K562 (cell line): ENCODE data around the gene MARCHF3. TPM values are rescaled to one million over a fixed set of nuclear protein-coding genes. Genes with fewer than 3 reads are reported as not detected.

ENCODE experiments used
- ATAC-seq: fragments of 200-7000 bp; cut with Tn5 transposase; 3 replicates; pipeline ENCODE4 v1.9.1; 2020; ENCODE audit warnings: moderate library complexity
- BruUV-seq: library from RNA; stranded (reverse); fragments of 400-500 nt; replicated peaks from 2 replicates; lab custom pipeline; 2021; lab: Mats Ljungman, UMichigan
- CTCF ChIA-PET: fragments of 300-600 bp; formaldehyde crosslinking; extraction: SDS; loops from one replicate; lab custom pipeline; 2021; ENCODE audit warnings: low intra/inter-chr PET ratio; lab: Yijun Ruan, JAX
- POLR2A ChIA-PET: fragments of 300-600, 350-650 bp; sonication (Branson Sonifier 250); formaldehyde crosslinking; extraction: SDS; loops from one replicate; lab custom pipeline; 2021; ENCODE audit warnings: antibody characterized with exemption, inconsistent platforms; lab: Yijun Ruan, JAX
- DNase-seq, 4 experiments: peaks; one replicate each; pipeline versions ENCODE4 v3.0.0 to v3.0.0-alpha.2; 2011 to 2018; ENCODE audit warnings: low spot score in 3 of 4, mixed read lengths in 3 of 4; ENCODE audit errors: extremely low read depth in 1 of 4
- FAIRE-seq: peaks from 2 replicates; lab custom pipeline; 2011; peaks lifted over from hg19 to GRCh38; lab: Jason Lieb, UNC
- H2AFZ ChIP-seq: 2 replicates; pipeline ENCODE4 v1.6.0; 2011; ENCODE audit warnings: low read depth, low read length, control low read depth, inconsistent platforms
- H3K27ac ChIP-seq: fragments of 200-600 bp; 3 replicates; pipeline ENCODE4 v1.8.0; 2011; ENCODE audit warnings: low read depth, mild to moderate bottlenecking, control low read depth, inconsistent platforms, low read length, moderate library complexity, mixed read lengths; ENCODE audit errors: extremely low read depth
- H3K27me3 ChIP-seq, 2 experiments: fragments of 300-600 bp in 1 of 2; 2 replicates in 1 of 2; 3 replicates in 1 of 2; pipeline versions ENCODE4 v1.6.0 to v1.8.0; 2011; ENCODE audit warnings: inconsistent platforms in 2 of 2, low read length in 2 of 2, mild to moderate bottlenecking in 1 of 2, mixed read lengths in 1 of 2, moderate library complexity in 1 of 2; ENCODE audit not compliant: control insufficient read depth in 2 of 2, insufficient read depth in 2 of 2
- H3K36me3 ChIP-seq: fragments of 300-600 bp; 3 replicates; pipeline ENCODE4 v1.8.0; 2011; ENCODE audit warnings: mild to moderate bottlenecking, low read length, inconsistent platforms; ENCODE audit not compliant: control insufficient read depth, insufficient read depth
- H3K4me1 ChIP-seq, 2 experiments: fragments of 200-600 bp in 1 of 2; replicated peaks in 1 of 2; 2 replicates in 1 of 2; 3 replicates in 1 of 2; pipeline versions ENCODE4 v1.5.1 to v1.8.0; 2011; ENCODE audit warnings: inconsistent platforms in 2 of 2, low read length in 2 of 2, mild to moderate bottlenecking in 1 of 2, mixed read lengths in 1 of 2, moderate library complexity in 1 of 2; ENCODE audit not compliant: control insufficient read depth in 2 of 2, insufficient read depth in 2 of 2
- H3K4me2 ChIP-seq: 2 replicates; pipeline ENCODE4 v1.6.1; 2011; ENCODE audit warnings: low read length, control low read depth, inconsistent platforms, mixed read lengths; ENCODE audit not compliant: insufficient read depth
- H3K4me3 ChIP-seq: fragments of 200-600 bp; sonication (generic), shearing (Covaris generic); 2 replicates; pipeline ENCODE4 v1.5.1; 2016; ENCODE audit warnings: control low read depth, inconsistent platforms
- H3K79me2 ChIP-seq: fragments of 200-600 bp; 3 replicates; pipeline ENCODE4 v1.8.0; 2011; ENCODE audit warnings: low read length, inconsistent platforms; ENCODE audit not compliant: control insufficient read depth, insufficient read depth
- H3K9ac ChIP-seq, 2 experiments: 2 replicates each; pipeline versions ENCODE4 v1.6.0 to v1.6.1; 2011; ENCODE audit warnings: low read depth in 2 of 2, low read length in 2 of 2, control low read depth in 1 of 2, inconsistent platforms in 1 of 2, mild to moderate bottlenecking in 1 of 2, mixed read lengths in 1 of 2; ENCODE audit not compliant: insufficient read depth in 1 of 2
- H3K9me1 ChIP-seq: one replicate; pipeline ENCODE4 v1.6.0; 2011; ENCODE audit warnings: inconsistent platforms, mild to moderate bottlenecking, low read length, moderate library complexity; ENCODE audit not compliant: control insufficient read depth, insufficient read depth
- H3K9me3 ChIP-seq: replicated peaks from 2 replicates; pipeline ENCODE4 v1.5.1; 2011; ENCODE audit warnings: low read depth, low read length, inconsistent platforms; ENCODE audit not compliant: control insufficient read depth, insufficient read depth
- H4K20me1 ChIP-seq: replicated peaks from 2 replicates; pipeline ENCODE4 v1.6.1; 2011; ENCODE audit warnings: low read length, inconsistent platforms, mixed read lengths; ENCODE audit not compliant: control insufficient read depth, insufficient read depth
- ADNP ChIP-seq: fragments of 200-800 bp; sonication (Bioruptor generic); IDR thresholded peaks from 2 replicates; pipeline ENCODE4 v1.6.1; 2016; ENCODE audit warnings: missing genetic modification characterization, missing compliant biosample characterization
- C11orf30 ChIP-seq: fragments of 450-650 bp; IDR thresholded peaks from 2 replicates; pipeline ENCODE4 v1.6.1; 2016; ENCODE audit warnings: low read depth, mild to moderate bottlenecking
- CREB1 ChIP-seq, 2 experiments: sonication (generic) in 1 of 2; formaldehyde crosslinking in 1 of 2; IDR thresholded peaks; 2 replicates each; pipeline versions ENCODE4 v1.6.1 to v1.8.0; 2012 to 2022; ENCODE audit warnings: inconsistent platforms in 1 of 2, mild to moderate bottlenecking in 1 of 2, missing genetic modification reagents in 1 of 2, moderate library complexity in 1 of 2
- DDX20 ChIP-seq: fragments of 450-650 bp; IDR thresholded peaks from 2 replicates; pipeline ENCODE4 v1.6.1; 2016; ENCODE audit warnings: missing genetic modification characterization, low read depth, mild to moderate bottlenecking, missing compliant biosample characterization, moderate library complexity
- ESRRB ChIP-seq: fragments of 250-450 bp; sonication (Bioruptor Pico); IDR thresholded peaks from 2 replicates; pipeline ENCODE4 v1.5.0; 2020; ENCODE audit warnings: mild to moderate bottlenecking, moderate library complexity, borderline replicate concordance
- FOXJ2 ChIP-seq: fragments of 200-800 bp; sonication (Bioruptor generic); IDR thresholded peaks from 2 replicates; pipeline ENCODE4 v1.6.1; 2016; ENCODE audit warnings: missing genetic modification characterization, missing compliant biosample characterization
- HMGN3 ChIP-seq: IDR thresholded peaks from 2 replicates; pipeline ENCODE4 v1.6.1; 2011; ENCODE audit warnings: borderline replicate concordance, low read depth, mild to moderate bottlenecking, mixed read lengths, low read length; ENCODE audit not compliant: insufficient read length; ENCODE audit errors: extremely low read depth
- JUND ChIP-seq, 2 experiments: IDR thresholded peaks; 2 replicates in 1 of 2; 3 replicates in 1 of 2; pipeline ENCODE4 v1.6.1; 2011; ENCODE audit warnings: borderline replicate concordance in 2 of 2, low read depth in 2 of 2, low read length in 2 of 2, improper control_type of control experiment in 1 of 2, missing biosample characterization in 1 of 2, missing genetic modification characterization in 1 of 2, missing genetic modification reagents in 1 of 2
- NRF1 ChIP-seq, 2 experiments: fragments of 450-650 bp; IDR thresholded peaks in 1 of 2; conservative IDR thresholded peaks in 1 of 2; 2 replicates each; pipeline ENCODE4 v1.6.1; 2014; ENCODE audit warnings: mild to moderate bottlenecking in 2 of 2
- POLR2G ChIP-seq: fragments of 200-400 bp; formaldehyde crosslinking; IDR thresholded peaks from 2 replicates; pipeline ENCODE4 v1.6.1; 2017; ENCODE audit warnings: low read depth, mild to moderate bottlenecking, antibody characterized with exemption, low read length, moderate library complexity
- POLR3A ChIP-seq: IDR thresholded peaks from 2 replicates; pipeline ENCODE4 v1.6.1; 2011; ENCODE audit warnings: borderline replicate concordance, mild to moderate bottlenecking, moderate library complexity; ENCODE audit not compliant: insufficient read length, insufficient read depth; ENCODE audit errors: extremely low read depth
- PTTG1 ChIP-seq: fragments of 450-650 bp; IDR thresholded peaks from 2 replicates; pipeline ENCODE4 v1.6.1; 2016; ENCODE audit warnings: low read depth, mild to moderate bottlenecking, missing genetic modification characterization, missing compliant biosample characterization
- SLC30A9 ChIP-seq: fragments of 250-450 bp; sonication (Bioruptor Pico); IDR thresholded peaks from 2 replicates; pipeline ENCODE4 v1.8.0; 2022; ENCODE audit warnings: mild to moderate bottlenecking, moderate library complexity
- TOE1 ChIP-seq, 2 experiments: fragments of 450-650 bp in 1 of 2; sonication (generic) in 1 of 2; formaldehyde crosslinking in 1 of 2; IDR thresholded peaks; 2 replicates each; pipeline versions ENCODE4 v1.7.1 to v1.8.0; 2016 to 2022; ENCODE audit warnings: borderline replicate concordance in 2 of 2, mild to moderate bottlenecking in 2 of 2, antibody characterized with exemption in 1 of 2, inconsistent platforms in 1 of 2, low read depth in 1 of 2, missing genetic modification reagents in 1 of 2, moderate library complexity in 1 of 2
- ZFPM2 ChIP-seq: fragments of 250-450 bp; sonication (Bioruptor Pico); IDR thresholded peaks from 2 replicates; pipeline ENCODE4 v1.5.1; 2022; ENCODE audit warnings: mild to moderate bottlenecking
- ZNF165 ChIP-seq: fragments of 250-450 bp; sonication (Bioruptor Pico); IDR thresholded peaks from 2 replicates; pipeline ENCODE4 v1.4.0; 2020; ENCODE audit warnings: borderline replicate concordance
- ZNF197 ChIP-seq: fragments of 200-800 bp; sonication (Bioruptor generic); IDR thresholded peaks from 2 replicates; pipeline ENCODE4 v1.6.1; 2016; ENCODE audit warnings: low read depth, missing genetic modification characterization, missing compliant biosample characterization
- ZNF24 ChIP-seq: fragments of 450-650 bp; IDR thresholded peaks from 2 replicates; pipeline ENCODE4 v1.6.1; 2016
- WGBS: fragments of 100-300 bp; shearing (Covaris generic); methylation state at CpG from one replicate; pipeline ENCODE4 v1.1.6; 2016; ENCODE audit warnings: low coverage, mixed read lengths; ENCODE audit not compliant: insufficient coverage; ENCODE audit errors: missing lambda C conversion rate; 5-methylcytosine and 5-hydroxymethylcytosine counted together
- in situ Hi-C: fragments of 300-500 bp; cut with MboI; formaldehyde crosslinking; loops from 4 replicates; pipeline ENCODE4 v1.15.0; 2018; ENCODE audit warnings: inconsistent platforms, mixed read lengths
- intact Hi-C: fragments of 100-400 bp; cut with micrococcal nuclease; formaldehyde crosslinking; loops from 2 replicates; pipeline ENCODE4 v1.14.2; 2022
- polyA plus RNA-seq, 8 experiments: library from polyadenylated mRNA; depleted of rRNA in 4 of 8; stranded (reverse) in 5 of 8; unstranded in 3 of 8; fragments of >200 nt; fragmentation: Nextera tagmentation in 2 of 8; fragmentation: Illumina TruSeq in 1 of 8; extraction: Ambion mirVana in 2 of 8; extraction: Trizol in 1 of 8; gene quantifications; 2 replicates each; pipeline versions ENCODE4 v1.2.1 to v1.2.3, GENCODE V29; 2011 to 2014; ENCODE audit warnings: inconsistent platforms in 1 of 8, missing spikeins in 1 of 8
- total RNA-seq, 7 experiments: library from RNA; depleted of rRNA in 6 of 7; stranded (reverse); fragments of >200 nt in 6 of 7; fragmentation: Illumina TruSeq in 2 of 7; extraction: Trizol in 2 of 7; gene quantifications; 2 replicates each; pipeline versions ENCODE4 v1.2.1 to v1.2.3, GENCODE V29; 2011 to 2021; ENCODE audit warnings: low replicate concordance in 1 of 7
- TF ChIP-seq, protein P1 (sequence below): sonication (generic); formaldehyde crosslinking; IDR thresholded peaks from 2 replicates; pipeline ENCODE4 v1.8.1; 2023; ENCODE audit warnings: mild to moderate bottlenecking, missing genetic modification reagents
- TF ChIP-seq, protein P2 (sequence below): IDR thresholded peaks from 2 replicates; pipeline ENCODE4 v1.6.1; 2011; ENCODE audit not compliant: insufficient read length; ENCODE audit errors: extremely low read depth

MARCHF3 gene
- total and polyA plus RNA-seq, 9 of the 15 experiments (the other 6 are each of a cell fraction or from before 2014, with no cell fraction given): 5.6 to 37.4 (median 16.5) TPM

DNA sequence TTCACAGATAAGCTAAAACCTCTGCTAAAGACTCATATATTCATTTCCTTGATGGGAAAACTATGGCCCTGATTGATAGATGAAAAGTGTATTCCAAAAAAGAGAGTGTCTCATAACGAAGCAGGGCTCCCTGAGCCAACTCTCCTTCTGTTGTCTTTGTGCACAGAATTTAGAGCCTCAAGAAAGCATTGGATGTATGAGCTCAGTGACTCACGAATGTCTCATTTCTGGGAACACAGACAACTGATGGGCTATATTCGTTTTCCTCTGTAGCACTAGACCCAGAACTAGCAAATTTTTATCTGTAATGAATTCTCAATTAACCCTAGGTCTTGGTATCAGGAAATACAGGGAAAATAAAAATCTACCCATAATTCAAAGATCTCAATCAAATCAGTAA is 165.1 kb downstream of the MARCHF3 start:
- 26% methylated on average over 3 of the region's 3 CpGs for WGBS
- Histone ChIP-seq H2AFZ (no peak overlapping the region), H3K27me3 (no peaks in the 10 kb centered on the region), H3K27ac (no peak overlapping the region), H3K36me3 (peaks cover 7% of the 10 kb centered on the region; the same call in 2 of the 3 replicates), H3K9me1 (no peaks in the 10 kb centered on the region), H3K79me2 (no peaks in the 10 kb centered on the region), H3K4me1 (peaks cover 6 to 15% of the 10 kb centered on the region in 2 experiments; a peak in 2 of 5 replicates), H4K20me1 (no peaks in the 10 kb centered on the region), H3K4me3 (no peak overlapping the region), H3K9me3 (no peaks in the 10 kb centered on the region), H3K9ac (no peak overlapping the region), H3K4me2 (no peak overlapping the region)
- intact Hi-C loops: no loop called here
- ATAC-seq: no peak
- BruUV-seq: no TSS peak
- FAIRE-seq: no peak
- CTCF ChIA-PET: no interaction called here
- in situ Hi-C loops: no loop called here
- TF ChIP-seq, protein P1, sequence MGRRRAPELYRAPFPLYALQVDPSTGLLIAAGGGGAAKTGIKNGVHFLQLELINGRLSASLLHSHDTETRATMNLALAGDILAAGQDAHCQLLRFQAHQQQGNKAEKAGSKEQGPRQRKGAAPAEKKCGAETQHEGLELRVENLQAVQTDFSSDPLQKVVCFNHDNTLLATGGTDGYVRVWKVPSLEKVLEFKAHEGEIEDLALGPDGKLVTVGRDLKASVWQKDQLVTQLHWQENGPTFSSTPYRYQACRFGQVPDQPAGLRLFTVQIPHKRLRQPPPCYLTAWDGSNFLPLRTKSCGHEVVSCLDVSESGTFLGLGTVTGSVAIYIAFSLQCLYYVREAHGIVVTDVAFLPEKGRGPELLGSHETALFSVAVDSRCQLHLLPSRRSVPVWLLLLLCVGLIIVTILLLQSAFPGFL (CRISPR knock-in tag): no peak
- TF ChIP-seq C11orf30 (no peak), PTTG1 (tag) (no peak), ZNF24 (no peak), NRF1 (conservative IDR thresholded peaks at IDR 0.05 in 1 of 2, IDR thresholded peaks at IDR 0.05 in 1 of 2) (no peak), TOE1 (IDR thresholded peaks at IDR 0.05; ENCODE audit: borderline replicate concordance) (no peak), TOE1 (CRISPR knock-in tag; IDR thresholded peaks at IDR 0.05; ENCODE audit: borderline replicate concordance, low read depth) (no peak), ADNP (no peak), JUND (IDR thresholded peaks at IDR 0.05; ENCODE audit: borderline replicate concordance, low read depth, low read length) (no peak), JUND (tag; IDR thresholded peaks at IDR 0.05; ENCODE audit: borderline replicate concordance, low read depth, low read length) (no peak), POLR2G (no peak), SLC30A9 (no peak), ZNF197 (CRISPR knock-in tag) (no peak), ESRRB (no peak), FOXJ2 (tag) (no peak), ZNF165 (CRISPR knock-in tag) (no peak), HMGN3 (no peak), POLR3A (no peak), ZFPM2 (CRISPR knock-in tag) (no peak), CREB1 (IDR thresholded peaks at IDR 0.05) (no peak), CREB1 (CRISPR knock-in tag; IDR thresholded peaks at IDR 0.05) (no peak), DDX20 (tag) (no peak)
- TF ChIP-seq, protein P2, sequence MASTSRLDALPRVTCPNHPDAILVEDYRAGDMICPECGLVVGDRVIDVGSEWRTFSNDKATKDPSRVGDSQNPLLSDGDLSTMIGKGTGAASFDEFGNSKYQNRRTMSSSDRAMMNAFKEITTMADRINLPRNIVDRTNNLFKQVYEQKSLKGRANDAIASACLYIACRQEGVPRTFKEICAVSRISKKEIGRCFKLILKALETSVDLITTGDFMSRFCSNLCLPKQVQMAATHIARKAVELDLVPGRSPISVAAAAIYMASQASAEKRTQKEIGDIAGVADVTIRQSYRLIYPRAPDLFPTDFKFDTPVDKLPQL: no peak
- DNase-seq: no peak
- POLR2A ChIA-PET: interaction anchor here (0.6 to 1.6 kb wide), 3 partner anchors 10 to 165 kb away, joined by 3 to 5 read pairs (median 3); partner anchors contain the start of gene MARCHF3
